Islet of Langerhans (tissue), 1 donor: ENCODE data around the gene CSNK1E.

ENCODE experiments used
- FAIRE-seq: peaks from one replicate; lab custom pipeline; 2011; peaks lifted over from hg19 to GRCh38; lab: Jason Lieb, UNC

CSNK1E gene

DNA sequence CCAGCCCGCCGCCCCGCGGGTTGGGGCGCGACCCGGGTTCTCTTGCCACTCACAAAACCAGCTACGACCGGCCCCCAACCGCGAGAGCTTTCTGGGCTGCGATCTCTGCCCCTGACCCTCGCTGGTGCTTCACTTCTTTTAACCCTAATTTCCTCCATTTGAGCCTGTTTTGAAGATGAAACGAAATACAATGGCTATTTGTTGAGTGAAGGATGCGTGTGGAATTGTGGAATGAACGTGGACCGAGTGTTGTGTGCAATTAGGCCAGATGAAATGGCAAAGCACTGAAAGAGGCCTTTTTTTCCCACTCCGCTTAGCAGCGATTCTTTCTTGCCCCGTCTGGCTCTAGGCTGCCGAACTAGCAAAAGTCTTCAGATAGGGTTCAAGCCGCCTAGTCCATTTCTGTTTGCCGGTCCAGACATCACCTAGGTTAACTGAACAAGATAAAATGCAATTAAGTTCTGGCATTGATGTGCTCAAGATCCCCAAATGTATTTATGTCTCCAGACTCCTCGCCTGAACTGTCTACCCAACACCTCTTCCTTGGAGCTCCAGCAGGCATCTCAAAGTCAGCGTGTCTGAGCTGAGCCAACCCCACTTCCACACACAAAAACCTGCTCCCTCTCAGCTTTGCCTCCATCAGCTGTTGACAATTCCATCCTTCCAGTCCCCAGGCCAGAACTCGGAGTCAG, 44.0 kb downstream of the CSNK1E start:
- FAIRE-seq = peak; percentile 33

DNA sequence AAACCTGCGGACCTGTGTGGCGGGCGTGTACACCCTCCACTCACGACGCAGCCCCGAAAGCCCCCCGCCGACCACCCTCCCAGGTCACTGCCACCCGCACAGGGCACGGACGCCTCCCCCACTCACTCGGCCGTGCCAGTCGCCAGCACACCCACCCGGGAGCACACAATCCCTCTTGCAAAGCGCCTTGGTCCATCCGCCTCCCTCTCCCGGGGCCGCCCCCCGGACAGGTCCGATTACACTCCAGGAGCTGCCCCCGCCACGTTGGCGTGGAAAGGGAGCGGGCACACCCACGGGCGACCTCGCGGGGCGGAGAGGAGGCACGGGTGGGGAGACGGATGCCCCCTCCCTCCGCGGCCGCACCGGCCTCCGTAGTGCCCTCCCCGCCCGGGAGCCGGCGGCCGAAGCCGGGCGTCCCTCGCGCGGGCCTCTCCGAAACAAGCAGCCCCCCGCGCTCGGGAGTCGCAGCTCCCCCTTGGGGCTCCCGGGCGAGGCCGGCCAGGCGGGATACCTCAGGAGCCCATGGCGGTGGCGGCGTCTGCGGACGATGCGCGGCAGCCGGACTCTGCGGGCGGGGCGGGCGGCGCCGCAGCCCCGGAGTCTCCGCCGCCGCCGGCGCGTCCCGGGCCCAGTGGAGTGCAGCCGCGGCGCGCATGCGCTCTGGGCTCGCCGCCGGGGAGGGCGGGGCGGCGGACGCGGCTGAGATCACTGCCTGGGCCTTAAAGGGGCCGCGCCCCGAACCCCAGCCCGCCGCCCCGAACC, 44.7 kb downstream of the CSNK1E start, which contains the start of gene TMEM184B:
Gene TMEM184B, minus strand, starts transcription at position 638 of the 762 bp plus-strand sequence. CDS start 25,049 bp downstream, outside the sequence.
- FAIRE-seq = no peak

DNA sequence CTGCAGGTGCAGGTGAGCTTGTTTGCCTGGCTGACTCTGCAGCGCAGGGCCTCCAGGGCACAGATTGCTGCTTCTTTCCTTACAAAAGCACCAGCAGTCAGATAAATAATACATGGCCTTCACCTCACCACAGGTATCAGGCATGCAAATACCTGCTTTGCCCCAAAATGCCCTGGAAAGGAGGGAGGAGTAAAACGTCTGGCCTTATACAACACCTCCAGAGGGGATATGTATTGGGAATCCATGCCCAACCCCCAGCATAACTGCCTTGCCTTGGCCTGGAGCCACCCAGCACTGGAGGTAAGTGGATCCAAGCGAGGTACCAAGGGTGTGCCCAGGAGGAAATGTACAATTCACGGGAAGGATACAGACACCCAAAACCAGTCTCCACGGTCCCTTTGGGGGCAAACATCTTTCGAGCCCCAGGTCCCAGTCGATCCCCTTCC, 45.3 kb downstream of the CSNK1E start:
- peak; percentile 13 for FAIRE-seq

DNA sequence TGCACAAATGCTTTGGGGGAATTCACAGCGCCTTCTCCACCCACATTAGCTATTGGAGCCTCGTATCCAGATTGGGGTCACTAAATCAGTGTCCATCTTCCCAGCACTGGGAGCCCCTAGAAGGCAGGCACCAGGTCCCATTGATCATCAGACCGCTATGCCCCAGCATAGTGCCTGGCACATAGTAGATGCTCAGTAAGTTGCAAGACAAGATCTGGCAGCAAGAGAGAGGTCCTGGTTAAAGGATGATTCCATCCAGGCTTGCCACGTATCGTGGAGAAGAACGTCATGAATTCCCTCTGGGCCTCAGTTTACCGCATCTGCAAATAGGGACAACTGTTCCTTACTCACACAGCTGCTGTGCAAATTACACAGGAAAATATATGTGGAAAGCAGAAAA, 46.1 kb downstream of the CSNK1E start:
- FAIRE-seq = no peak

DNA sequence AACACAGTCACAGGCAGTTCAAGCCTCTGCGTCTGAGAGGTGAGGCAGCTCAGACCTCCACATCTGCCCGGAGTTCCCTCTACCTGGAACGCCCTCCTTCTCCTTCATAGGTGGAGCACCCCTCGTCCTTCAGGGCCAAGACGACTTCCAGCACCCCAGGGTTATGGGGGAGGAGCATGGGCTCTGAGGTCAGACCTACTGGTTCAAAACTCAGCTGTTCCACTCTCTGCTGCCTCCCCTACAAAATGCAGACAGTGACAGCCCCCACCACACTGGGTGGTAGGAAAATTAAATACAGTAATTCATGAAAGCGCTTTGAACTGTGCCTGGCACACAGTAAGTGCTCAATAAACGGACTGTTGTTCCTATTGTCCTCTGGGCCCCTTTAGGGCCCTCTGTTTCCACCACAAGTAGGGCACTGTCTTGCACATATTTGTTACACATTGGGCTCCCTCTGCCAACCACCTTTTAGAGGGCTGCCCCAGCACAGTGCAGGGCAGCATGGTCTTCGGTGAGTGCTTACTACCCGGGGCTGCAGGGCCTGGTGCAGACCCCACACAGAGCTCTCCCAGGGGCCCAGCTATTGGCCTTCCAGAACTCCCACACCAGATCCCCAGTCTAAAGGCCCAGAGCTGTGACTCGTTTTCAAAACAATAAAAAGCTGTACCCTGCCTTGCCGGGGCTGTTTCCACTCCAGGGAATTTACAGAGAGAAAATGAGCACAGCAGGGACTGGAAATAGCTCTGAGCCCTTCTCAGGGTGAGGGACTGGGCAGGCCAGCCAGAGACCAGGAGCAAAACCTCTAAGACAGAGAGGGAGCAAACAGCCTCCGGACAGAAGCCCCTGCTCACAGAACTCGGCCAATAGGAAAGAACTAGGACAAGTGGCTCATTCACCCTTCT, 46.9 kb downstream of the CSNK1E start:
- FAIRE-seq = no peak

DNA sequence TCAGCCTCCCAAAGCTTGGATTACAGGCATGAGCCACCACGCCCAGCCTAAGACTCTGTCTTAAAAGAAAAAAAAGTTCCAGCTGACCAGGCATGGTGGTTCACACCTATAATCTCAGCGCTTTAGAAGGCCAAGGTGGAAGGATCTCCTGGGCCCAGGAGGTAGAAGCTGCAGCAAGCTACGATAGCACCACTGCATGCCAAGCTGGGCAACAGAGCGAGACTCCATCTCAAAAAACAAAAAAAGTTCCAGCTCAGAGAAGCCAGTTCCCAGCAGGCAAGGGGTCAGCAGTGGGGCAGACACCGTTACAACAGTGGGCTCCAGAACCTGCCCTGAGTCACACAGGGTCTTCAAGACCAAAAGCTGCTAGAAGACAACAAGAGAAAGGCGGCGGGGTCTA, 47.8 kb downstream of the CSNK1E start:
- FAIRE-seq = no peak

DNA sequence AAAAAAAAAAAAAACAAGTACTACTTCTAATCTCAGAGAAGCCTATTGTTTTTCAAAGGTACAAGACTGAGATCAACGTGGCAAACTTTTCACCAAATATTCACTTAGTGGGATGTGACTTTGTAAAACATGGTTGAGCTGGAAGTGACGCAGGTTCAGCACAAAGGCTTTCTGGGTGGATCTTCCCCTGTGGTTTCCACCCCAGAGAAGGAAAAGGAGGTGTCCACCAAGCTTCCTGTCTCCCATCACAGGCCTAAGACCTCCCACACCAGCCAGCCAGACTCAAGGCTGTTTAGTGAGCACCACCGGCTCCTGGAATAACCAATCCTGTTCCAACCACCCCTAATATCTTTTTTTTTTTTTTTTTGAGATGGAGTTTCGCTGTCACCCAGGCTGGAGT, 50.1 kb downstream of the CSNK1E start:
- no peak for FAIRE-seq

DNA sequence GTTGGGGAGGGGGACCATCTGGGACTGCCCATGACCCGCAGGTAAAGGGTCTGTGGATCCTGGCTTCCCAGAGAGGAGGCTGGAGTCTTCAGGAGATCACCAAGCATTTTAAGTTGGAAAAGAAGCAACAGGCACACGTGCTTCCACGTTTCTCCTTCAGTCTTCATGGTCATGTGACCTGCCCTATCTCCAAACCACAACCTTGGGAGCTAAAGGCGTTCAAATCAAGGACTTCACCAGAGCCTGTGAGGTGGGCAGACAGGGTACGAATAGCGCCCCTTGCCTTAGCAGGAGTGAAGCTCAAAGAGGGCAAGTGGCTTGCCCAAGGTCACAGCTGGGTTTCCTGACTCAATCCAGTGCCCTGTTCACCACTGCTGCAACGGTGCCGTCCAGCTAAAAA, 51.1 kb downstream of the CSNK1E start:
- no peak for FAIRE-seq

DNA sequence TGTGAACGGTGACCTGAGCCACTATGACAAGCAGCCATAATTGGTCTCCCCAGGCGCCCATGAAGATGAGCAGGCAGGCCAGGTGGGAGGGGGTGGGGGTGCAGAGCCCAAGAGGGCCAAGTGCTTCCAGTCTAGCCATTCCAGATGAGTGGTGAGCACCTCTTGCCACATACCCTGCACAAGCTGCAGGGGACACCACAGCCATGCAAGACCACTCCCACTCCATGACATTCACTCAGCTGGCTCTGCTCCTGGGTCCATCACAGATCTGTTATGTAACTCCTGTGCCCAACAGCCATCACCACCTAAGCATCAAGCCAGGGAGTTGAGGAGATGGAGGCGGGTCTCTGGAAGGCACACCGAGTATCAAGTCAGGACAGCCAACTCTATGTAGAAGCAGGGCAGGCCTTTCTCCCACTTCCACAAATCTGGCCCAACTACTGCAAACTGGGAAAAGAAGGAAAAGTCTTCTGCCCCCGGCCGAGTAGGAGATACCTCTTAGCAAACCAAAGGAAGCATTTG, 52.9 kb downstream of the CSNK1E start:
- FAIRE-seq = no peak

DNA sequence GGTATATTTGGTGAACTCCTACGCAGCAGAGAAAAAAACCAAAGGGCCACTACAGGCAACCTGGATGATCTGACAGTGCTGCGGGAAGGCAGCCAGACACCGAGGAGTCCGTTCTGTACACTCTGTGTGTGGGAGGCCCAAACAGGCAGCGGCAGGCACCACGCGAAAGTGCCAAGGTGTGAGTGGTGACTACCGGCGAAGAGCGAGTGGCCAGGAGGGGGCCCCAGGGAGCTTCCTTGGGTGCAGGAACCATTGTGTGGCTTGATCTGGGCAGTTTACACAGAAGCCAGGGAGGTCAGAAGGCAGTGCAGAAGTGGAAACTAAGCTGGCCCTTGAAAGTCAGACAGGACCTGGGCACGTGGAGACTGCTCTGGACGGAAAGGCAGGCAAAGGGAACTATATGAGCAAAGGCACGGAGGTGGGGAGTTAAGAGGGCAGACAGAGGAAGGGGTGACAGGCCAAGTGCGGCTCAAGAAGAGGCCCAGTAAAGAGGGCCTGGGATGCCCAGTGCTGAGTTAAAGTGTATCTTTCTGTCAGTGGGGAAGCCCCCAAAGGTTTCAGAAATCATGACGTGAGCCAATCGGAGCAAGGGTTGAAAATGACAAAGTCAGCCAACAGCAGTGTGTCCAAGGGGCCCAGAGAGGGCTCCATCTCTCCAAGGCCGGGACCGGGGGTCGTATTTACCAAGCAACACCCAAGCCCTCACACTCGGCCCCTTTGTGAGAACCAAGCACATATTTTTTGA, 55.0 kb downstream of the CSNK1E start:
- FAIRE-seq = no peak

DNA sequence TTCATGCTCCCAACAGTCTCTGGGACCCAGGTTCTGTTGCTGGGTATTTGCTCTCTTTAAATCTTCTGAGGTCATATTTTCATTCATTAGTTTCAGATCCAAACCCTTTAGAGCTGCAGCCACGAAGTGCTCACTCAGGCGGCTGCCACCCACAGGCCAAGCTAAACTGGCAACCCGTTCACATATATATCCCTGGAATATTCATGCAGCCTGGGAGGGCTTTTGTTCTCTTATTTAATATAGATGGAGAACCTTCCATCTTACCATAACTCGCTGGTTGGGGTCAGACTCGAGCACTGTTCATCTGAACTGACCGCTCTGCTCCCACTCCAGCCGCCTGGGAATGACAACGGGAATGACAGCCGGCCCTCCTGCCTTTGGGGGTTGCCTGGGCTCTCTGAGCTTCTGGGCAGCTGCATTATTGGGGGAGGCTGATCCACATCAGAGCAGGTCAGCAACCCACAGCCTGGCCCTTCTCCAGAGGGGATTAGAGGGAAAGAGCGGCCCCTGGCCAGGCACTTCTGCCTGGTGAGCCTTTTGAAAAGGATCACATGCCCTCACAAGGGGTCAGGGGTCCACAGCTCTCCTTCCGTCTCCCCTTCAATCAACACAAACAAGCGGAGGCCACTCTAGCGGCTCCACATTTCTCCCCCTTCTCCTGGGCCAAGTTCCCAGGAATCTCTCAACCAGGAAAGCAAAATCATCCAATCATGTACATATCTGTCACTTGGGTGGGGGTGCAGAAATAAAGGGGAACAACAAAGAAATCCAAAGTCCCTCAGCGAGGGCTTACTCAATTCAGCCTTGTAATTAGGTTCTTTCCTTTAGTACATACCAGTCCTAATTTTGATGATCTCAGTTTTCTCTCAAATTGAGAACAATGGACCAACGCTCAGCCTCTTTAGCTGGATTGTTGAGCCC, 56.2 kb downstream of the CSNK1E start:
- peak; percentile 74 for FAIRE-seq

DNA sequence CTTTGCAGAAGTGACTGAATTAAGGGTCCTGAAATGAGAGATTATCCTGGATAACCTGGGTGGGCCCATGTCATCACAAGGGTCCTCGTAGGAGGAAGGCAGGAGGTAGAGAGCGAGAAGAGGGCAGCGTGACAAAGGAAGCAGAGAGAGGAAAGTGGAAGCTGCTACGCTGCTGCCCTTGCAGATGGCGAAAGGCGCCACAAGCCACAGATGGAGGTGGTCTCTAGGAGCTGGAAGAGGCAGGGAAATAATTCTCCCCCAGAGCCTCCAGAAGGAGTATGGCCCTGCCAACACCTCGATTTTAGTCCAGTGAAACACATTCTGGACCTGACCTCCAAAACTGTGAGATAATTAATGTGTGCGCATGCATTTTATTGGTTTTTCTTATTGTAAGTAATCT, 57.9 kb downstream of the CSNK1E start:
- no peak for FAIRE-seq

DNA sequence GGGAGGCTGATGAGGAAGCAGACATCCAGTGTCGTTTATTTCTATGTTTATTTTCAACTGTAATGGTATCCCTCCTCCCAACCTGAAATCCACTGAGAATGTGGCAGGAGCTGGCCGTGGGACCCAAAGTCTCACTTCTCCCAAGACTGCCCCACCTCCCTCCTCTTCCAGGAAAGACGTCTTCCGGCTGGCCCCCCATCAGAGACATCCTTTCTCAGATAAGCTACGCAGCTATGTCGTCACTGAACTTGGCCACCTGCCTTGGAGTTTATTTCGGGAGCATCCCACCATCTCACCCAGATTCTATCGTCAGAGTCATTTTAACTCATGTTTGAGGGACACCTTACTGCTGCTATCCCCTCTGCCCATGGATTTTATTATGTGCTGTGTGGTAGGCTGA, 58.3 kb downstream of the CSNK1E start:
- no peak for FAIRE-seq

DNA sequence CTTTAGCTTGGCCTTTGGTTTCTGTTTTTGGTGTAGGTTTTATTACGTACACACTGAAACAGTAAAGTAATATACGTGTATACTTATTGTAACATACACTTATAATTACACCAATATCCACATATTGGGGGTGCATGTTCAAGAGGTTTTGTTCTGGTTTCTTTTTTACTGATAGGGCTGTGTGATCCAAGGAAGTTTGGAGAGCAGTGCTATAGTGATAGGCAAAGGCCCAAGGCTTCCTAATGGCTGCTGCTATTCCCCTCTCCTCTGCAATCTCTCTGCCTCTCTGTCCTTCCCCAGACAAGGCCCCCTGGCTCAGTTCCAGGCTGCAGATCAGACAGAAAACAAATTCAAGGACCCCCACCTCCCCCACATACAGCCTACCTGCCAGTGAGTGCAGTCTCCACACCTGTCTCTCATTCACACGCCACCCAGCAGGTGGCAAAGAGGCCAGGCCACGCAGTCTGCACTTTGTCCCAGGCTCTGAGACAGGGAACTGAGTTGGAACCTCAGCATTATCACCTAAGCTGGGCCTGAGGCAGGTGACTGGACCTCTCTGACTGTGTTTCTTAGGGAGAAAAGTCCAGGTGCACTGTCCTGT, 59.5 kb downstream of the CSNK1E start:
- FAIRE-seq = no peak

DNA sequence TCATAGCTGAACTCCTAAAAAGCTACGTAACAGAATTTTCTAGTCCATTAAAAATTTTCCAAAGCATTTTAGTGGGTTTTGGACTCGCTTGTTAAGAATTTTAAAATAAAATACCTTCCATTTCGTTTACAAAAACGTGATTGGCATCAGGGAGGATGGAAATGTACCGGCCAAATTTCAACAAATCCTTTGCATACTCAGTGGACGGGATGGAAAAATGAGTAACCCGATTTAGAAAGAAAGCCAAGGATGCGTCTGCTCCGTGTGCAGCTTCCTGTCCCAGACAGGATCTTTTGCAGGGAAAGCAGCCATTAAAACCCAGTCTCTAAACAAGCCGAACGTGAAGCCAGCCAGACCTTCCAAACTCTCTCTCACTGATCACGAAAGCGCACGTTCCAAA, 60.1 kb downstream of the CSNK1E start:
- FAIRE-seq = no peak

DNA sequence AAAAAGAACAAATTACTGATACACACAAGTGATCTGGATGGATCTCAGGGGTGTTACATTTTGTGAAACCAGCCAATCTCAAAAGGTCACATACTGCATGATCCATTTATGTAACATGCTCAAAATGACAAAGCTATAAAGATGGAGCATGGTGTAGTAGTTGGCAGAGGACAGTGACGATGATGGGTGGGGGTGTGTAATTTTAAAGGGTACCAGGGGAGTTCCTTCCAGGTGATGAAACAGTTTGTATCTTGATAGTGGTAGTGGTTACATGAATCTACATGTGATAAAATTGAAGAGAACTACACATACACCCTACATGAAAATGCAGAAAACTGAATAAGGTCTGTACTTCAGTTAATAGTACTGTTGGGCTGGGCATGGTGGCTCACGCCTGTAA, 61.5 kb downstream of the CSNK1E start:
- FAIRE-seq = no peak

DNA sequence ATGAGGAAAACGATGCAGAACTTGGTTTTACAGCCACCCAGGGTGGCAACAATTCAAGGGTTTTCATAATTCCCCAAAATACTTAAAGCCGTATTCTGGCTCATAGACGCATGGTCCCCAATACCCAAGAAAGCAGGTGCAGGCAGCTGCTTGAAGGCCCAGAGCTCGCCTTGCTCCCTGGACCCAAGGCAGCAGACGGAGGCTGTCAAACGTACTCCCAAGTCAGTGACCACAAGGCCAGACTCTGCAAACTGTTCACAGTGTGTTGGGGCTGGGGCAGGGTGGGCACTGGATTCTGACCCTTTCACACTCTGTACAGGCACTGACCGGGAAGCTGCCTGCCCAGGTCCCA, 65.9 kb downstream of the CSNK1E start:
- no peak for FAIRE-seq

DNA sequence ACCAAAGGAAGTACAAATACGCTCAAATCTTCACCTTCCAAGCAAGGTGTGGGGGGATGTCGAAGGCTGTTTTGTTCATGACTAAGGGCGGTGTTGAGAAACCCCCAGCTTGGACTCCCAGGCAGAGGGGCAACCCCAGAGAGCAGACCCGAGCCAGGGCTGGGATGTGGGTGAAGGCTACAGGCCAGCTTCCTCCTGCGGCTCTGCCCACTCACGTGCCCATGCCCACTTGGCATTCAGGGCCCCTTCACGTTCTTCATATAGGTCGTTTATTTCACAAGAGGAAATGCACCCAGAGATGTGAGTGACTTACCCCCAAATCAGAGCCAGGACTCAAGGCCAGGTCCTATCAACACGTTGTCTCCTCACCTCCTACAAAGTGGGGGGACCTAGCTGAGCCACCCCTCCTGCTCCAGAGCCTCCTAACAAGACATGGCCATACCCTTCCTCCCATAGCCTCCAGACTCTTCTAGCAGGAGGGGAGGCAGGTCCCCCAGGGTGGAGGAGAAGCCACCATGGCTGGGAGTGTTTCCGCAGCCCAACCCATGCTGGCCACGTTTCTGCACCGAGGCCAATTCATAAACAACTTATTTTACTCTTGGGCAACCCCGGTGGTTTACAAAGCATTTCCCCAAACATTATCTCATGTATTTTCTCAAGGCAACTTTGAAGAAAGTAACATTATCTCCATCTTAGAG, 66.4 kb downstream of the CSNK1E start:
- FAIRE-seq = no peak

DNA sequence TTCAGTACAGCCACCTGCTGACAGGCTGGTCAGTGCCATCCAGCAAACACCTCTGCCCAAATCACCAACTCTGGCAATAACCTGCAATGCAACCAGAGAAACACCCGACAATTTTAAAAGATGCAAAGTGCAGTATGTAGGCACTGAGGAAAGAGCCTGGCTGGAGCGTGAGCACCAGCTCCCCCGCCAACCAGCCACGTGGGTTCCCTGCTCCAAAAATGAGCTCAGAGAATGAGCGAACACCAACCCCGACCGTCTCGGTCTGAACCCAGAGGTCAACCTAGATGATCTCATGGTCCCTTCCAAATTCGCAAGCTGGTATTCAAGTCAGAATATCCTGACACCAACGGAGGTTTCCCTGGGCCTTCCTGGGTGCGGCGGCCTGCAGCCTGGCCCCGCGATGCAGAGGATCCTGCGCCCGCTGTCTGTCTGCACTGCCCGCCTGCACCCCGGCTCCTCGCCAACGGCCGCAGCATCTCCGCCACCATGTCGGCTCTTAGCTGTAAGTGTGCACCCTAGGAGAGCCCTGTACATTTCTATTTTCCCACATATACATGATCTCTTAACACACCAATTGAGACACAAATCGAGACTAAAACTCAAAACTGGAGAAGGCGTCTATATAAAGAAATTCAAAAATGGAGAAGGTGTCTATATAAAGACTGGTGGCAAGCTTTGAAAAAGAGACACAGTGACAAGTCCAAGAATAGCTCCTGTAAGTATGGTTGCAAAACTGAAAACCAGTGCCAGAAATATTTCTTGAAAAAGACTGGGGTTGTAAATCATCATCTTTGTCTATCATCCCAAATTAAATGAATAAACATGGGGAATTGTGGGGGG, 67.2 kb downstream of the CSNK1E start:
- no peak for FAIRE-seq
